Ramos (cell line): ENCODE data around the gene INO80E.

ENCODE experiments used
- in situ Hi-C: fragments of 300-500 bp; cut with MboI; formaldehyde crosslinking; loops from one replicate; pipeline ENCODE4 v1.14.3; 2022; ENCODE audit warnings: low sequenced_read_pairs; ENCODE audit not compliant: unreplicated experiment

The INO80E gene

GRCh38 chr16:29975134-29975538, 20.9 kb upstream of the INO80E start:
- in situ Hi-C loops = no loop called here

GRCh38 chr16:29975811-29976511, 20.1 kb upstream of the INO80E start:
- in situ Hi-C loops = no loop called here

- in situ Hi-C loops = no loop called here
These were observed 18.8 kb upstream of the INO80E start for GRCh38 chr16:29977063-29977825.

GRCh38 chr16:29978081-29978480, 18.0 kb upstream of the INO80E start:
- in situ Hi-C loops = no loop called here

GRCh38 chr16:29978564-29979270, 17.3 kb upstream of the INO80E start:
- in situ Hi-C loops = no loop called here

- in situ Hi-C loops = no loop called here
These were observed 13.3 kb upstream of the INO80E start for GRCh38 chr16:29982560-29983419.

GRCh38 chr16:29983420-29984136, 12.5 kb upstream of the INO80E start:
- in situ Hi-C loops = no loop called here

- in situ Hi-C loops = no loop called here
These were observed 11.8 kb upstream of the INO80E start for GRCh38 chr16:29984137-29984763.

GRCh38 chr16:29984764-29985147, 11.3 kb upstream of the INO80E start:
- in situ Hi-C loops = no loop called here

GRCh38 chr16:29985271-29985811, 10.7 kb upstream of the INO80E start:
- in situ Hi-C loops = no loop called here

- in situ Hi-C loops = no loop called here
These were observed 9.8 kb upstream of the INO80E start for GRCh38 chr16:29986231-29986630.

GRCh38 chr16:29986931-29987330, 9.1 kb upstream of the INO80E start:
- in situ Hi-C loops = no loop called here

- in situ Hi-C loops = no loop called here
These were observed 8.5 kb upstream of the INO80E start for GRCh38 chr16:29987371-29988085.

GRCh38 chr16:29988346-29989075, 7.5 kb upstream of the INO80E start:
- in situ Hi-C loops = no loop called here

- in situ Hi-C loops = no loop called here
These were observed 6.8 kb upstream of the INO80E start for GRCh38 chr16:29989111-29989858.

- in situ Hi-C loops = loop anchor here (5.0 kb wide), 1 partner anchor 53 kb away; no protein-coding TSS in a partner anchor
These were observed 6.0 kb upstream of the INO80E start for GRCh38 chr16:29990034-29990433.
